ENCODE data around the gene ZMYND10.

Gene ZMYND10

DNA sequence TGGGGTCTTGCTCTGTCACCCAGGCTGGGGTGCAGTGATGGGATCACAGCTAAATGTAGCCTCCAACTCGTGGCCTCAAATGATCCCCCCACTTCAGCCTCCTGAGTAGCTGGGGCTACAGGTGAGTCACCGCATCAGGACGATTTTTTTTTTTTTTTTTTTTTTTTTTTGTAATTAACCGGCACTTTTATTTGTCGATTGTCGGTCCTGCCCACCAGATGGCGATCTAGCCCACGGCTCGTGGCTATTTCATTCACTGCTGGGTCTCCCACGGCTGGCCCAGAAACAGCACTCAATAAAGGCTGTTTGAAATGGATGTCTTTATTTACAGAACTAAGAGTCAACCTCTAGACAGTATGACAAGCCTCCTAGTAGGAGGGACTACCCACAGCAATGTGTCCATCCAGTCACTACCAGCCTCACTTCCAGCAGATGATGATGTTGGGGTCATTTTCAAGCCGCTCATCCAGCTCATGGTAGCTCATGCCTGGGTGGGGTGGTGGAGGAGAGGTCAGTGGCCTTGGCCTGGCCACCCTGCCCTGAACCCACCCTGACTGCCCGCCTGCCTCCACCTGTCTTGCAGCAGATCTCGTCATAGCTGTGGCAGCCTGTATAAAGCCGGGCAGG, 1.8 kb upstream of the ZMYND10 start:
- peak; percentile 53 to 60 for DNase-seq (ENCODE audit: low read depth in 2 of 2)

DNA sequence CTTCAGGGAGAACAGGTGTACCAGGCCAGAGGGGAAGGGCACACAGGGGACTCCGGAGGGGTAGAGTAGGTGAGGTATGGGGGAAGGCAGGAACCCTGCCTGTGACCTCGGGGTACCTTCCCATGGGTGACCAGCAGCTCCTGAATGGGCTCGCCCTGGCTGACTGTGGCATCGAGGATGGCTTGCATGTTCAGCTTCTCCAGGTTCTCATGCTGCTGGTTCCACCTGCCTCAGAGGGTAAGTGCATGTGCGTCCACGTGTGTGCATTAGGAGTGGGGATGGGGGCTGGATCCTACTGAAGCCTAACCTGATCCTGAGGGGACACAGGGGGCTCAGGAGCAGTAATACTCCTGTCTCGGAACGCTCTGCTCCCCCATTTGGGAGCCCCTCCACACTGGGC, 524 bp downstream of the ZMYND10 start:
- DNase-seq (ENCODE audit: low read depth in 2 of 2), result no peak

DNA sequence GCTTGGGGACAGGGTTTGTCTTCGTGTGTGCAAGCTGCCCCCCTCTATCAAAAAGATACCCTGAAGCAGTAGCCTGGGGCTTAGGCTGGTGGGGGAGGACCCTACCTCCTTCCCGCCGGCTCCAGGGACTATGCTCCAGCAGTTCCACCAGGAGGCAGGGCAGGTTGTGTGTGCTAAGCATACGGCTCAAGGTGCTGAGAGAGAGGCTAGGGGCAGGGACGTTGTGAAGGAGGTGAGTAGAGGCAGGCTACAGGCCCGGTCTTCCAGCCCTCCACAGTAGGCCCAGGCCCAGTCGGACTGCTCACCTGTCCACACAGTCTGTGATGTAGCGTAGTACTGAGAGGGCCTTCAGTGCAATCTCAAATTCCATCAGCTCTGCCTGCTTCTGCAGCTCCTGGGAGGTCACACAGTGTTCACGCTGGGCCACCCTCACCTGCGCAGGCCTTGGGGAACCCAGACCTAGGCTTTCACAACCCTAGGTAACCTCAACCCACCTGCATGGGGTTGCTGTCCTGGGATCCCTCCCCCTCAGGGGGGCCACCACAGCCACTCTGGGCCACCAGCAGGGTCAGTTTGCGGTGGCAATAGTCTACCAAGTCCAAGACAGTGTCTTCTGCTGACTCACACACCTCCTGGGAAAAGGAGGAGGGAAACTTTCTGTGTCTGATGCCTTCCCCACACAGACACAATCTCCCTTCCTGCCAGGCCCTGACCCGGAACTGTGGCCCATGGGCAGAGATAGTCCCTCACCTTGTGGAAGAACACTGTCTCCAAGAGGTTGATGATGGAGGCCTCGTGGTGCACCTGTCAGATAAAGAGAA, 2.5 kb downstream of the ZMYND10 start:
- no peak for DNase-seq (ENCODE audit: low read depth in 2 of 2)

DNA sequence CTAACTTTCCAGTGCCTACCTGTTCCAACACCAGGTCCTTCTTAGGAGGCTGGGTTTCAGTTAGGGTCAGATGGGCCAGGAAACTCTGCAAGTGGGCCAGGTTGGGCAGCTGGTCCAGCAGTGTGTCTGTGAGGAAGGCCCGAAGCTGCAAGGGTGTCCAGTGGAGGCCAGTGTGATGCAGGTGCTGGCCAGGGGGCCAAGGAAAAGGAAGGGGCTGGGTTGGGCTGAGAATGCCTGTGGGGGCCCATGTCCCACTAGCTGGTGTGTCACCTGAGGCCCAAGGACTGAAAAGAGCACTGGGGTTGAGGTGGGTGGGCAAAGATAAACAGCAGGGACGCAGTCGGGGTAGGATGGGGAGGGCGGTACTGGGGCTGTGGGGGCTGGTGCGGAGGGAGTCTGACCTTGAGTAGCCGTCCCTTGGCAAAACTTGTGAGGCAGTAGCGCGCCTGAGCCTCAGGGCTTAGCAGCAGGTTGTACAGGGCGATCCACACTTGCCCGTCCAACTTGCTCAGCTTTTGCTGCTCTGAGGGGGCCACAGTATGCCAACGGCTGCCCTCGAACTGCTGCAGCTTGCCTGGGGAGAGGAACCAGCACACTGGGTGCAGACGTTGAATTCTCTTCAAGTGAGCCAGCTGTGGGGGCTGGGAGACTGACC, 3.4 kb downstream of the ZMYND10 start:
- DNase-seq (ENCODE audit: low read depth in 2 of 2), result no peak

DNA sequence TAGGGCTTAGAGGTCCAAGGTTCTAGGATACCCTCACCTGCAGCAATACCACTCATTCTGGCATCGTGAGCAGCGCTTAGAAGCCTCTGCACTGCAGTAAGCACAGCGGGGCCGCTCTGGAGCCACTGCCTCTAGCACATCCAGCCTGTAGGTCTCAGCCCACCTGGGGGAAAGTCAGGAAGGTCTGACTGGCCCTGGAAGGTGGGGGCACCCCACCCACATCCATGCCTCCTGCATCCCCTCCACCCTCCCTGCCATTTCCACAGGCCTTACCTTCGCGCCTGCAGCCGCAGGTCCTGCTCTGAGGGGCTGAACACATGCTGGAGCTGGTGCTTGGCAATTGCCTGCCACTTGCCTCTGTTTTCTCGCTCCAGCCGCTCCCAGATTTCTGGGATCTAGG, 4.0 kb downstream of the ZMYND10 start:
- no peak for DNase-seq (ENCODE audit: low read depth in 2 of 2)

DNA sequence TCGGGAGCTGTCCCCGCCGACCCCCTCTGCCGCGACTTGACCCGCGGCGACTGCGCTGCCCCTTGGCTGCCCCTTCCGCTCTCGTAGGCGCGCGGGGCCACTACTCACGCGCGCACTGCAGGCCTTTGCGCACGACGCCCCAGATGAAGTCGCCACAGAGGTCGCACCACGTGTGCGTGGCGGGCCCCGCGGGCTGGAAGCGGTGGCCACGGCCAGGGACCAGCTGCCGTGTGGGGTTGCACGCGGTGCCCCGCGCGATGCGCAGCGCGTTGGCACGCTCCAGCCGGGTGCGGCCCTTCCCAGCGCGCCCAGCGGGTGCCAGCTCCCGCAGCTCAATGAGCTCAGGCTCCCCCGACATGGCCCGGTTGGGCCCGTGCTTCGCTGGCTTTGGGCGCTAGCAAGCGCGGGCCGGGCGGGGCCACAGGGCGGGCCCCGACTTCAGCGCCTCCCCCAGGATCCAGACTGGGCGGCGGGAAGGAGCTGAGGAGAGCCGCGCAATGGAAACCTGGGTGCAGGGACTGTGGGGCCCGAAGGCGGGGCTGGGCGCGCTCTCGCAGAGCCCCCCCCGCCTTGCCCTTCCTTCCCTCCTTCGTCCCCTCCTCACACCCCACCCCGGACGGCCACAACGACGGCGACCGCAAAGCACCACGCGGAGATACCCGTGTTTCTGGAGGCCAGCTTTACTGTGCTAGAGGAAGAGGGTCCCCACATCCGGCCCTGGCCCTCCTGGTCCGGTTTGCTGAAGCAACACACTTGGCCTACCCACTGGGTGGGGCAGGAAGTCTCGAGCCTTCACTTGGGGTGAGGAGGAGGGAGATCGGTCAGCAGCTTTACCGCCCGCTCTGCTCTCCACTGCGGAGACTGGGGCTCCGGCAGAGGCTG, 4.8 kb downstream of the ZMYND10 start, which contains the start of gene RASSF1:
Gene RASSF1 (minus strand): TSS at position 389 of the 882 bp plus-strand sequence. CDS start 31 bp downstream, at position 358.
- DNase-seq (ENCODE audit: low read depth in 2 of 2), result peak in 1 of 2 donors; percentile 39

DNA sequence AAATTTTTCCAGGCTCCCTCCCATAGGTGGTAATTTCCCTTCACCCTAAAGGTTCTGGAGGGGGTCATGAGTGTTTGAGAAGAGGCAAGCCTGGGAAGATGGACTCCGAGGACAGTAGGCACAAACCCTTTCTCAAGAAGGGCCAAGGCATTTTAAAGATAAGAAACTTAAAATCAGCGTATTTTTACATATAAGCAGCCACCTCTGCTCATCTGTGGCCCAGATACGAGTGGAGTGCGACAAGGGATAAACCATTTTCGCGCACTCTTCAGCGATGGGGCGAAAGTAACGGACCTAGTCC, 5.4 kb downstream of the ZMYND10 start:
- DNase-seq (ENCODE audit: low read depth in 2 of 2), result no peak

DNA sequence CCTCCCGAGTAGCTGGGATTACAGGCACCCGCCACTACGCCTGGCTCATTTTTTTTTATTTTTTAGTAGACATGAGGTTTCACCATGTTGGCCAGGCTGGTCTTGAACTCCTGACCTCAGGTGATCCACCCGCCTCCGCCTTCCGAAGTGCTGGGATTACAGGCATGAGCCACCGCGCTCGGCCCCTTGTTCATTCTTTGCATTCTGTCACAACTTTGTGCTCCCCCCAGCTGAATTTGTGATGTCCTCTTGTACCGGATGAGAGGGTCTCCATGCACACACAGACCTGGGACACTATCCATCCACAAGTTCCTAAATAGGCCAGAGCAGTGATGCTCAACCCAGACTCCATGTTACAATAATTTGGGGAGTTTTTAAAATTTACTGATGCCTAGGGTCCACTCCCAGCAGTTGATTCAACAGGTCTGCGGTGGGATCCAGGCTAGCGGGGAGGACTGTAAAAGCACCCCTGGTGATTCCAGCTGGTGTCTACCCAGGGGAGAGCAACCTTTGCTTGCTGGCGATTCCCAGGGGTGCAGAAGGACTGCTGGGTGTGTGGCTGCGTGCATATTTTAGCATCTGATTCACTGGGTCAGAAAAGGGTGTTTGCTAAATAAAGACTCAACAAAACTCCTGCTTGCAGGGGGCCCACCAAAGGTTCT, 5.9 kb downstream of the ZMYND10 start:
- DNase-seq (ENCODE audit: low read depth in 2 of 2), result no peak

DNA sequence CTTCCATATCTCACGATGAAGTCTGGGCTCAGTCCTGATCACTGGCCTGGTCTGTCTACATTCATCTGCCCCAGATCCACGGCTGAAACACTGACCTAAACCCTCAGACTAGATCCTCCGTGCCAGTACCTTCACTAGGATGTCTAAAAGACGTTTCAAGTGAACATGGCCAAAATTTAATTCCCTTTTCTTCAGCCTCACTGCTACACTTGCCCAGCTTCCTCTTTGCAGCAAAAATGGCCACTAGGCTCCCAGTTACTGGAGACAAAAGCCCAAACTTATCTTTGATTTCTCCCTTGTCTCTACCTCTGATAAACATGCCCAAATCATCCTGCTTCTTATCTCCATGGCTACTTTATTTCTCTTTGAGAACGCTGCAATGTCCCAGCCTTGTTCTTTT, 6.6 kb downstream of the ZMYND10 start:
- DNase-seq (ENCODE audit: low read depth in 2 of 2), result no peak

DNA sequence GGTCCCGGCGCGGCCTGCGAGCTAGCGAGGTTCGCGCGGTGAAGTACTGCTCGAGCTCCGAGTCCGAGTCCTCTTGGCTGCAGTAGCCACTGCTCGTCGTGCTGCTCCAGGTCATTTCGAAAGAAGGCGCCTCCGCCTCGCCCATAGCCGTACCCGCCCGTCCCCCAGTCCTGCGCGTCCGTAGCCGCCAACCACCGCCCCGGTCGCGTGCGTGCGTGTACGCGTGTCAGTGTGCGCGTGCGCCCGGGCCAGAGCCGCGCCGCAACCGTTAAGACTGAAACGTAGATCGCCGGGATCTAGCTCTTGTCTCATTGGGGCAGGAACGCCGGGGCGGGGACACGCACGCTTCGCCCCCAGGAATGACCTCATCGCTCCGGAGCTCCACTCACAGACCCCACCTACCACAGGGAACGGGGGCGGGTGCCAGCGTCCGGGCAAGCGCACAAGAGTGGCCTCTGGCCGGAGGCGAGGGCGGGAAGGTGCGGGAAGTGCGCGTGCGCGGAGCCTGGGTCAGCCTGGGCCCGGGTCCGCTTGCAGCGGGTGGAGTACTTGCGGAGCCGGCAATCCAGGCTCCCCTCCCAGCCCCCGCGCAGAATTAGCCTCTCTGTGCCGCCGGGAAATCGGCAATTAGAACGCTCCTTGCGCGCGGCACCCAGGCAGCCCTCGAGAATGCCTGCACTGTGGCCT, 8.2 kb downstream of the ZMYND10 start:
- DNase-seq (ENCODE audit: low read depth in 2 of 2), result peak; percentile 83 to 88

DNA sequence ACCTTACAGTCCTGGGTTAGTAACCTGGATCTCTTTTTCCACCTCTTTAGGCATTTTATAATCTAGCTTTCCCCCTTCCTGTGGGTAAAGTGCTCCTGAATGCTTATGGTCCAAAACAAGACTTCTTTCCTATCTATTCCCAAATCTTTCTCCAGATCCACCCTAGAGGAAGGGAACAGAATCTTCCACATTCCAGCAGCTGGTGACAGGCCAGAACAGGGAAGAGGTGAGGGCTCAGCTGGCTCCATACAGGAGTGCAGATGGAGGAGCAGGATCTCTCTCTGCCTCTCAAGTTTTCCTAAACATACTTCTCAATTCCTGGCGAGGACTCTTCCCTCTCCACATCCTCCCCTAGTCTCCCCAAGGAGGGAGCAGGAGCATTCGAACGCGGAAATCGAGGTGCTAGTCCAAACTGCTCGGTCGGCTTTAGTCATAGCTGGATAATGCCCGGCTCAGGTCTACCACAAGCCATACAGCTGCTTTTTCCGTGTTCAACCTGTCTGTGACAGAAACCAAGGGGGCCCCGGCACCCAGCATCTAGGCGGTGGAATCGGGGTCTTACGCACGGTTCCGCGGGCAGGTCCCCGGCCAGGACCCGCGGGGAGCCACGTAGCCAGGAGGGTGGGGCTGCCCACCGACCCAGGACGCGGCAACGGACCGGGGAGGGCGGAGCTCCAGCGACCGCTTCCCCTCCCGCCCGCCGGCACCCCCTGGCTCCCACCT, 8.9 kb downstream of the ZMYND10 start:
- no peak for DNase-seq (ENCODE audit: low read depth in 2 of 2)

DNA sequence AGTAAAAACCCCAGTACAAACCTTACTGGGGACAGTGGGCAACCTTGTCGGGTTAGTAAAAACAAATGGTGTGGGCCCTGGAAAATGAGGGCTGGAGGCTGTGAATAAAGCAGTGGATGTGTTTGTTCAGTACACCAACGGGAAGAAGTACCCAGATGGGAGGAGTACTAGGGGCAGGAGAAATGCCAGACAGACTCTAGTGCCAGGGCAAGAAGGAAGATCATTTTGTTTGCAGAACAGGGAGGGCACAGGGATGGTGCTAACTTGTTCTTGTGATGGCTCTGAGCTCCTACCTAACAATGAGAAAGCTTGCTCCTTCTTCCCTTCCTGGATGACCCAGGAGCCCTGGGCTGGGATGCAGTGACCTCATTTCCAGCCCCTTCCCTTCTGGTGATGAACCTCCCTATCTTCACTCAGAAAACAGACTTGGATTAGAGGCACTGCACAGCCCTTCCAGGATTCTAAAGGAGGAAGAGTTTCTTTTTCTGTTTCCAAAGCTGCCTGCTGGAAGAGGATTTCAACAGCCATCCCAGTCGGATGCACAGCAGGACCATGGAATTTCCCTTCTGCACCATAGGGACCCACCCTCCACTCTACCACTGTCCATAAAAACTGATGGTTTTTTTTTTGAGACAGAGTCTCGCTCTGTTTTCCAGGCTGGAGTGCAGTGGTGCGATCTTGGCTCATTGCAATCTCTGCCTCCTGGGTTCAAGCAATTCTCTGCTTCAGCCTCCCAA, 11.0 kb downstream of the ZMYND10 start:
- no peak for DNase-seq (ENCODE audit: low read depth in 2 of 2)

DNA sequence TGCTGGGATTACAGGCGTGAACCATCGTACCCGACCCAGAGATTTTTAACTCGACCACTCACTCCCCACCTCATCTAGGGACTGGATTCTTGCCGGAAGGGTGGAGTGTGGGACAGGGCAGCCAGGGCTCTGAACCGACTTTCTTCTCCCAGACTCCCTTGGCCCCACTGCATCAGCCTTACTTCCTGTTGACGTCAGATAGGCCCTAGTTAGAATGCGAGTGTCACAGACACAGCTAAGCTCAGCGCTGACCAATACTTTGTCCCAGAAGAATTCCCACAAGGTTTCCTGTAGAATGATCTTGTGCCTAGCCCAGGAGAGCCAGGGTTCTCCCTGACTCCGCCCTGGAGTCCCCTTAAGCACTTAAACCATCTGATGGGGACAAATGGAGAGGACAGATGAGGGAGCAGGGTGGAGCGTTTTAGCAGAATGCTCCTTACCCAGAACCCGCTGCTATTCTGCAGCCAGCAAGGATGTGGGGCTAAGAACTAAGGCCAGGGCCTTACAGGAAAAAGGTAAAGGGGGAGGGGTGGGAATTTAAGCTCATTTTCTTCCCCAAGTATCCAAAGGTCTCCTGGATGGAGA, 11.7 kb downstream of the ZMYND10 start:
- DNase-seq (ENCODE audit: low read depth in 2 of 2), result no peak

DNA sequence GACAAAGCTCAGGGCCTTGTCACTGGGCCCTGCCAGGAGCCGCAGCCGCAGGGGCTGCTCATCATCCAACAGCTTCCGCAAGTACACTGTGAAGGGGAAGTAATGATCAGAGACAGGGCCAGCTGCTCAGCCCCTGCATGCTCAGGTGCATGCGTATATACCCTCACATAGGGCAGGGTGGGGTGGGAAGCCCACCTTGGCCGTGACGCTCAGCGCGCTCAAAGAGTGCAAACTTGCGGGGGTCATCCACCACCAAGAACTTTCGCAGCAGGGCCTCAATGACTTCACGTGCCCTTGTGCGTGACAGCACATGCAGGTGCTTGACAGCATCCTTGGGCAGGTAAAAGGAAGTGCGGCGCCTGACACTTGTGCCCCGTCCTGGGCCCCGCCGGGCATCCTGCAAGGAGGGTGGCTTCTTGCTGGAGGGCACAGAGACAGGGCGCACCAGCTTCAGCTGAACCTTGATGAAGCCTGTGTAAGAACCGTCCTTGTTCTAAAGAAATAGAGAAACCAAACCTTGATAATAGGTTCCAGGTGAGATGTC, 14.1 kb downstream of the ZMYND10 start:
- no peak for DNase-seq (ENCODE audit: low read depth in 2 of 2)

DNA sequence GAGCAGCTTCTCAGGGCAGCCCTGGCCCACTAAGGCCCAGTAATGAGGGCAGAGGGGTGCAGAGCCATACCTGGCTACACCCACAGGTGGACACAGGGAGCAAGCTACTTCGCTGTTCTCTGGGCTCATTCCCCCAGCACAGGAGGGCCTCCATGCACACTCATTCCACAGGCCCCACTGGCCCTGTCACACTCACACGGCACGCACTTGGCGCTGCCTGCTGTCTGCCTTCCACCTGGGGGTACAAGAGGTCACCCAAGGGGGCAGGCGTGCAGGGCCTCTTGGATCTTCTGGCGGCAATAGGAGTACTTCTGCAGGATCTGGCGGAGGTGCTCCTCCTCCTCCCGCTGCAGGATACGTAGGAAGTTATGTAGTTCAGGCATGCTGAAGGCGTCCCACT, 15.2 kb downstream of the ZMYND10 start:
- no peak for DNase-seq (ENCODE audit: low read depth in 2 of 2)

DNA sequence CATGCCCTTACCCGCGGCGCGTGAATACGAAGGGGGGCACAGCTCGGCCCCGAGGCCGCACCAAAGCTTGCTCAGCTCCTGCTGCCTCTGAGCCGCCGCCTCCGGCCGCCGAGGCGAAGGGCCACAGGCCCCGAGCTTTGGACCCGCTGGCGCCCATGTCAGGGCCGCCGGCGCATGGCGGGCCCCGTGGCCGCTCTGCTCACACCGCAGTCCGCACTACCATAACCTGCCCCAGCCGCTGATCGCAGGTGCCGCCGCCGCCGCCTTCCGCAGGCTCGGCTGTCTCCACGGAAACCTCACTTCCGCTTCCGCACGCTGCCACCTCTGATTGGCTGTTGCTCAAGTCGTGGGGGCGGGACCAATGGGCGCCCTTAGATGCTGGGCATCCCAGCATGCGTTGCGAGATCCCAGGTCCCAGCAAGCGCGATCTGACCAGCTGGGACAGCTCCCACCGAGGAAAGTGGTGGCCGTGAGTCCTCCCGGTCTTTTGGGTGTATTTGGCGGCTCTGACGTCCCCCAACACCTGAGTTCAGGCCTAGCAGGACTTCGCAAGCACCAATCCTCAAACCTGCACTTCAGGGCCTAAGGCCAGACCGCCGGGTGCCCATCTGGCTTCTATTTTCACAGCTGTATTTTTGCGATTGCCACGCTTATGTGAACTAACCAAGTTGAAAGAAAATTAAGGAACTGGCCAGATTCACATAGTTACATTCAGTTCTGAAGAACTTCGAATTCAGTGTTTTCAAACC, 17.4 kb downstream of the ZMYND10 start, which contains the start of gene TUSC2:
Gene TUSC2 (minus strand): TSS at position 281 of the 749 bp plus-strand sequence. CDS start 124 bp downstream, at position 157.
- DNase-seq (ENCODE audit: low read depth in 2 of 2), result peak; percentile 87 to 89

DNA sequence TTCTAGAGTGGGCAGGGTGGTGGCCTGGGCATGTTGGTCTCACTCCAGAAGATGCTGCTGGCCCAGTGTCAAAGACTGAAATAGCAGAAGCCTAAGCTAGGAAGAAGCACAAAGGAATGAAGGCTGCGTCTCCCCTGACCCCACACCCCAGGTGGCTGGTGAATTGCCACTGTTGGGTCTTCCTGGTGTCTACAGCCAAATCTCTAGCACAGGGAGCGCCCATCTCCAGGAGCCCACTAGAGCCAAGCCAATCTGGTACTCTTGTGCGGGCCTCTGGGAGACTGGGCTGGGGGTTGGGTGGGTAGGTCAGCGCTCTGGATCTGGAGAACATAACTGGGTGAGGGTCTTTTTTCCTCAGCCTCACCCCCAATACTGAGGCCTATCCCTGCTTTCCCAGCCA, 18.4 kb downstream of the ZMYND10 start:
- no peak for DNase-seq (ENCODE audit: low read depth in 2 of 2)

DNA sequence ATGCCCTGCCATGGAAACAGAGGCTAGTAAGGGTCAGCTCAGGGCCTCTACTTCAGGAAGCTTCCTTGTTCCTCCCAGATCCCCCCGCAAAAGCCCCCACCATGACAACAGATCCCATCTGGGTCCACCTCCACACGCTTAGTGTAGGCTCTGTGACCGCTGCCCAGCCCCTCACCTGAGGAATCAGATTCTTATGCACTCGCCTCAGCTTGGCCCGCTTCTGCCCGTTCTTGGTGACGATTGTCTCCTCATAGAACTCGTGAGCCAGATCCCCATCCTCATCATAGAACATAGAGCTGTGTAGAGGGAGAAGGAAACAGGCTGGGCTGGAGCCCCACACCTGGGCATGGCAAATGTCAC, 19.4 kb downstream of the ZMYND10 start:
- no peak for DNase-seq (ENCODE audit: low read depth in 2 of 2)
